GM10266 (cell line): ENCODE results near the gene OGFOD1.
A peak's percentile ranks its signal among the peaks of the same experiment; 100 is the strongest.

Source experiments
- DNase-seq: peaks from one replicate; pipeline ENCODE4 v3.0.0; 2012; ENCODE audit errors: extremely low spot score
- CTCF ChIP-seq: IDR thresholded peaks from 2 replicates; pipeline ENCODE4 v1.5.1; 2012; ENCODE audit warnings: mild to moderate bottlenecking, low read depth; ENCODE audit not compliant: control insufficient read depth, insufficient read depth; ENCODE audit errors: missing control alignments

The OGFOD1 gene

GRCh38 chr16:56450986-56451752 lies at the start of gene OGFOD1, which contains the start of gene NUDT21:
OGFOD1 (plus strand) TSS chr16:56451554; CDS start chr16:56451613, 59 bp downstream.
NUDT21 (minus strand) TSS chr16:56451332; CDS start chr16:56451202, 130 bp downstream.
- peak; percentile 95 for DNase-seq
- TF ChIP-seq CTCF: no peak

DNA sequence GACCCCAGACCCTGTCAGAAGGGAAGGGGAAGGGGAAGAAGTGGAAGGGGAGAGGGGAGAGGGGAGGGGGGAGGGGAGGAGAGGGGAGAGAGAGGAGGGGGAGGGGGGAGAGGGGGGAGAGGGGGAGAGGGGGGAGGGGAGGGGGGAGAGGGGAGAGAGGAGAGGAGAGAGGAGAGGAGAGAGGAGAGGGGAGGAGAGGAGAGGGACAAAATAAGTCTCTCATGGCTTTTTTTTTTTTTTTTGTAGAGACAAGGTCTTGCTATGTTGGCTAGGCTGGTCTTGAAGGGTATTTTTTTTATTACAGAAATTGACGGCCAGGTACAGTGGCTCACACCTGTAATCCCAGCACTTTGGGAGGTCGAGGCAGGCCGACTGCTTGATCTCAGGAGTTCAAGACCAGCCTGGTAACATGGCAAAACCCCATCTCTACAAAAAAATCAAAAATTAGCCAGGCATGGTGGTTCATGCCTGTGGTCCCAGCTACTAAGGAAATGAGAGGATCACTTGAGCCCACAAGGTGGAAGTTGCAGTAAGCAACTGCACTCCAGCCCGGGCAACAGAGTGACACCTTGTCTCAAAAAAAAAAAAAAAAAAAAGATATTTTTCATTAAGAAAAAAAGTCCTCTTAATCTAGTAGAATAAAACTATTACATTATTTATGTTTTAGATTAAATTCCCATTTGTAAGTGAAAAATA lies 45.2 kb upstream of the OGFOD1 start:
- no peak for DNase-seq
- no peak for TF ChIP-seq CTCF

DNA sequence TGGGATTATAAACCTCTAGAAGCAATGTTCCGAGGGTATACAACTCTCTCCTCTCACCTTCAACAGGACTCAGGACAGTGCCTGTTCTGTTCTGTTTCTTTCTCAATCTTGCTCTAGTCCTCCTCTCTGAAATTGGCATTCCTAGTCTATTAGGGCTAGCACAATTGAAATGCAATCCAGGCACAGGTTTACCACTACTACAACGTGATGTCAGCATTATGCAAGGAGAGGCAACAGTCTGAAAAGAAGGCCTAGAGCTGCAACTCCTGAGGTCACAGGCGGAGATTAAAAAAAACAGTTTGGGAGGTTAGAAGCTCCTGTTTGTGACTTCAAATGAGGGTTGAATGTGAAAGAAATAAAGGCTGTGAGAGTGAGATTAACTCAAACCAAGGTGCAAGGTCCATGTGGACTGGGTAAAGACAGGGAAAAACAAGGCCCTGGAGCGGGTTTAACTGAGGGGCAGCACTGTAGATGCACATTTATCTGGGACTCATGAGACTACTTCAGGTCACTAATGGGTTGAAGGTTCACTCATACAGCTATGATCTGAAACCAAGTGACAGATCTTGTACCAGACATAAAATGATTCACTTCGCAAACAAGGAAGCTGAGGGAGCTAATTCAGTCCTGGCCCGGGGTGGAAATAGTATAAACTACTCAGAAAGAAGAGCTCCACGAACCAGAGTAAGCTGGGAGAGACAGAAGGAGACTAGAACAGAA lies 42.8 kb upstream of the OGFOD1 start:
- TF ChIP-seq CTCF: no peak
- DNase-seq: no peak

GRCh38 chr16:56409195-56409594 lies 42.2 kb upstream of the OGFOD1 start:
- no peak for TF ChIP-seq CTCF
- DNase-seq: no peak

DNA sequence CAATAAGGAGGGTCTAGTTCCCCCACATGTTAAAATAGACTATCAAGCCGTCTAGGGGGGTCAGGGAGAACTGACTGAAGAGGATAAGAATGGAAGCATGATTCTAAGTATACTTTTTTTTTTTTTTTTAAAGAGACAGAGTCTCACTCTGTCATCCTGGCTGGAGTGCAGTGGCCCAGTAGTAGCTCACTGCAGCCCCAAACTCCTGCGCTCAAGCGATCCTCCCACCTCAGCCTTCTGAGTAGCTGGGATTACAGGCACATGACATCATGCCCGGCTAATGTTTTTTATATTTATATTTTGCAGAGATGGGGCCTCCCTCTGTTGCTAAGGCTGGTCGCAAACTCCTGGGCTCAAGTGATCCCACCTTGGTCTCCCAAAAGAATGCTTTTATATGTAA lies 40.2 kb upstream of the OGFOD1 start:
- no peak for TF ChIP-seq CTCF
- DNase-seq: no peak

DNA sequence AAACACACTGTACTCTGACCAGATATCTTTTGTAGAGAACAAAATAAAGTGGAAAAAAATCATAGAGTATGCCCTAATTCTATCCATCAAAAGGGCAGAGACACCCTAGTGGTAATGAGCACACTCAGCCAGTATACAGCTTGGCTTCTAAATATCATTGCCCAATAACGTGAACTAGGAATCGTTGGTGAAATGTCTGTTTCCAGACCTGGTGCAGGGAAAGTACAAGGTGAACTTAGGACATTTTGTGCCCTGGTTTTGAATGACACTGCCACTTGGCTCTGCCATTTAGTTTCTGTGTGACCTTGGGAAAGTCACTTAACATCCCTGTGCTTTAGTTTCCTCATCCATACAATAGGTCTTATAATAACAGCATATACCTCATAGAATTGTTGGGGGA lies 39.7 kb upstream of the OGFOD1 start:
- no peak for DNase-seq
- no peak for TF ChIP-seq CTCF
